ENCODE measurements around the gene EBI3.
"Not testable (repeated sequence)": the region's sequence is repeated elsewhere in the genome, so short reads cannot be mapped to it uniquely, and the experiment has no call there.

Gene EBI3

DNA sequence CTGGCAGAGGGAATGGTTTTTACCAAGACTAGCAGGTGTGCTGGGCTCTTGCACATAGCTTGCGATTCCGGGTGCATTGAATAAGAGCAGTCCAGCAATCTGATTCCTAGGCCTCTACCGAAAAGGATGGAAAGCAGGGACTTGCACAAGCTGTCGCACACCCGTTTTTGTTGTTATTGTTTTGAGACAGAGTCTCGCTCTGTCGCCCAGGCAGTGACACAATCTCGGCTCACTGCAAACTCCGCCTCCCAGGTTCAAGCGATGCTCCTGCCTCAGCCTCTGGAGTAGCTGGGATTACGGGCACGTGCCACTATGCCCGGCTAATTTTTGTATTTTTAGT, 5.5 kb downstream of the EBI3 start:
- DNase-seq (ENCODE audit: low spot score): no peak

DNA sequence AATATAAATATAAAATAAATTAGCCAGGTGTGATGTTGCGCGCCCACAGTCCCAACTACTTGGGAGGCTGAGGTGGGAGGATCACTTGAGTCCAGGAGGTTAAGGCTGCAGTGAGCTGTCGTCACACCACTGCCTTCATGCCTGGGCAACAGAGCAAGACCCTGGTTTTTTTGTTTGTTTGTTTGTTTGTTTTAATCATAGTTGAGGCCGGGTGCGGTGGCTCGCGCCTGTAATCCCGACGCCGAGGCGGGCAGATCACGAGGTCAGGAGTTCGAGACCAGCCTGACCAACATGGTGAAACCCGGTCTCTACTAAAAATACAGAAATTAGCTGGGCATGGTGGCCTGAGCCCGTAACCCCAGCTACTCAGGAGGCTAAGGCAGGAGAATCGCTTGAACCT, 8.2 kb downstream of the EBI3 start:
- DNase-seq (ENCODE audit: low spot score): not testable (repeated sequence)

DNA sequence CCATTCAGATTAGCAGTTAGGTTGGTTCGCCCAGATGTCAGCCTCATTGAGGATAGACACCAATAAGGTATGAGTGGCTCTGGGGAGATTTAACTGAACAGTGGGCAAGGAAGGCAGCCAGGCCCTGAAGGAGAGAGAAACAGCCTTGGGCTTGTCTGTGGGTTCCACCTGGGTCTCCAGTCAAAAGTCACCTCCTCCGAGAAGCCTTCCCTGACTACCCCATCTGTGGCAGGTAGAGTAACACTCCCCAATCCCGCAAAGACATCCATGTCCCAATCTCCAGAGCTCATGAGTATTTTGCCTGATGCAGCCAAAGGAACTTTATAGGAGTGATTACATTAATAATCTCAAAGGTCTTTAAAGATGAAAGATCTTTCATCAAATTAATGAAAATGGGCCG, 9.5 kb downstream of the EBI3 start:
- peak; percentile 12 for DNase-seq (ENCODE audit: low spot score)

GRCh38 chr19:4241824-4242430, 12.6 kb downstream of the EBI3 start:
- no peak for DNase-seq (ENCODE audit: low spot score)

DNA sequence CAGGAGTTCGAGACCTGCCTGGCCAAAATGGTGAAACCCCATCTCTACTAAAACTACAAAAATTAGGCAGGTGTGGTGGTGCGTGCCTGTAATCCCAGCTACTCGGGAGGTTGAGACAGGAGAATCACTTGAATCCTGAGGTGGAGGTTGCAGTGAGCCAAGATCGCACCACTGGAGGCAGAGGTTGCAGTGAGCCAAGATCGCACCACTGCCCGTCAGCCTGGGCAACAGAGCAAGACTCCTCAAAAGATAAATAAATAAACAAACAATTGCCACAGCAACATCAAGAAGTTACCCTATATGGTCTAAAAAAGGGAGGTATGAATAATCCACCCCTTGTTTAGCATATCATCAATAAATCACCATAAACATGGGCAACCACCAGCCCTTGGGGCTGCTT, 16.6 kb downstream of the EBI3 start:
- DNase-seq (ENCODE audit: low spot score): not testable (repeated sequence)

DNA sequence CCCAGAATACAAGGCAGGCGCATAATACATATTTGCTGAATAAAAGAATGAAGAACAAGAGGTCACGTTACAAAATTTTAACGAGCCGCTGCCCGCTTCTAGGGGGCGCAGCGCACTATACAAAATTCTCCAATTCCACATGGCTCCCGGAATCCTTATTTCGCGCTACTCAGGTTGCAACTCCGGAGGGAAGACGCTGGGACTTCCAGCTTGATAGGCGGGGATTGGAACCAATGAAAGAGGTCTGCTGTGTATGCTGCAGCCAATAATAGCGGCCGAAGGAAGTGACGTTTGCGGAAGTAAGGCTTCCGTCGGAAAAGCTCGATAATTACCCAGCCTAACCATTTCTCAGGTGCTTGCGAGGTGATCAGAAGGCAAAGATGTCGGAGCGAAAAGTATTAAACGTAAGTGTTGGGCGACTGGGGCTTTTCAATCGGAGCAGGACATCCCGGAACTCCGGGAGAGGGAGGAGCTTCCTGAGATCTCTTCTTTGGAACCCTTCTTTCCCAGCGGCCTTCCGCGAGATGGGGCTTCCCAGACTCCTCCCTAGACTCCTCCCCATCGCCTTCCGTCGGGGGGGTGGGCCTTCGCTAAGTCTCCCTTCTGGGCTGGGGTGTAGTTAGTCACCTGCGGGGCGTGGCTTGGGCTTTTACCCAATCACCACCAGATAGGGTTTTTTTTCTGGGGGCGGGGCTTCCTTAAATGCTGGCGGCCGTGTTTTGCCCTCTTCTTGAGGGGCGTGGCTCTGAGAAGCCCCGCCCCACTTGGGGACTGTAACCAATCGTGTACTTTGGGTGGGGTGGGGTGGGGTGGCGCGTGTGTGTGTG, 17.7 kb downstream of the EBI3 start, which contains the start of gene YJU2:
Gene YJU2, plus strand, starts transcription at position 314 of the 827 bp plus-strand sequence. Its CDS starts 67 bp downstream, at position 381.
- DNase-seq (ENCODE audit: low spot score): peak; percentile 97

DNA sequence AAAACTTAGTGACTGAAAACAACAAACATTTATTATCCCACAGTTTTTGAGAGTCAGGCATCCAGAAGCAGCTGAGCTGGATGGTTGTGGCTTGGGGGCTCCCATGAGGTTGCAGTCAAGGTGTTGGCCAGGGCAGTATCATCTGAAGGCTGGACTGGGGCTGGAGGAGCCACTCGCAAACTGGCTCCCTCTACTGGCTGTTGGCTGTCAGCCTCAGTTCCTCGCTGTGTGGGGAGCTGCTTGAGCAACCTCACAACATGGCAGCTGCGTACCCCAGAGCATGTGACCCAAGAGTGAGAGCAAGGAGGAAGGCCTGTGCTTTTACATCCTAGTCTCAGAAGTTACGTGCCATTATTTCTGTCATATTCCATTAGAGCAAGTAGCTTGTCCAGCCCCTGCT, 27.2 kb downstream of the EBI3 start:
- DNase-seq (ENCODE audit: low spot score): no peak

DNA sequence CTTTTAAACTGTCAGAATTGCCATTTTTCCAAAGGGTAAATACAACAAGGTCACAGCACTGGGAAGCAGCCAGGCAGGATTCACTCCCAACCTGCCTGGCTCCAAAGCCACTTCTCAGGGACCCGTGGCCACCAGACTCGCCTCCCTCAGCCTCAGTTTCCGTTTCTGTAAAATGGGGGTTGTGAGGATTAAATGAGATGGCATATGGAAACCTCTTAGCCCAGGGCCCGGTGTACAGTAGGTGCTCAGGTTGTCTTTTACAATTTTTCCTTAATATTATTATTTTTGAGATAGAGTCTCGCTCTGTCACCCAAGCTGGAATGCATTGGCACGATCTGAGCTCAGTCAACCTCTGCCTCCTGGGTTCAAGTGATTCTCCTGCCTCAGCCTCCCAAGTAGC, 27.7 kb downstream of the EBI3 start:
- DNase-seq (ENCODE audit: low spot score): no peak

- DNase-seq (ENCODE audit: low spot score): no peak
Measured at GRCh38 chr19:4258181-4258580, 28.9 kb downstream of the EBI3 start.

- DNase-seq (ENCODE audit: low spot score): no peak
Measured at GRCh38 chr19:4260613-4261191, 31.4 kb downstream of the EBI3 start.

DNA sequence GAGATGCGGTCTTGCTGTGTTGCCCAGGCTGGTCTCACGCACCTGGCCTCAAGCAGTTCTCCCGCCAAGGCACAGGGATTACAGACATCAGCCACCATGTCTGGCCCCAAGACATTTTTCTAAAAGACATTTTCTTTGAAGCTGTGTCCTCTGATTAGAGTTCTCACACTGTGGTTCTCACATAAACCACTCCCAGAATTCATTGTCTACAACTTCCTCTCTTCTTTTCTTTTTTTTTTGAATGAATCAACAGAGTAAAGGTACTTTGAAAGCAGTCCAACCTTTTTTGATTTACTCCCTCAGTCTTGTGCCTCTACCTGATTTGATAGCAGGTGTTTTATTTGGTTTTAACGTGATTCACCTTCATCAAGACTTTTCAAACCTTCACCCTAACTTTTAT, 35.5 kb downstream of the EBI3 start:
- DNase-seq (ENCODE audit: low spot score): no peak

GRCh38 chr19:4266253-4267000, 37.1 kb downstream of the EBI3 start:
- DNase-seq (ENCODE audit: low spot score): no peak

GRCh38 chr19:4267101-4267900, 38.0 kb downstream of the EBI3 start:
- peak; percentile 86 for DNase-seq (ENCODE audit: low spot score)

GRCh38 chr19:4267901-4268815, 38.8 kb downstream of the EBI3 start:
- no peak for DNase-seq (ENCODE audit: low spot score)

- no peak for DNase-seq (ENCODE audit: low spot score)
Measured at GRCh38 chr19:4268816-4269430, 39.6 kb downstream of the EBI3 start.

GRCh38 chr19:4272894-4273293, 43.6 kb downstream of the EBI3 start:
- DNase-seq (ENCODE audit: low spot score): no peak

DNA sequence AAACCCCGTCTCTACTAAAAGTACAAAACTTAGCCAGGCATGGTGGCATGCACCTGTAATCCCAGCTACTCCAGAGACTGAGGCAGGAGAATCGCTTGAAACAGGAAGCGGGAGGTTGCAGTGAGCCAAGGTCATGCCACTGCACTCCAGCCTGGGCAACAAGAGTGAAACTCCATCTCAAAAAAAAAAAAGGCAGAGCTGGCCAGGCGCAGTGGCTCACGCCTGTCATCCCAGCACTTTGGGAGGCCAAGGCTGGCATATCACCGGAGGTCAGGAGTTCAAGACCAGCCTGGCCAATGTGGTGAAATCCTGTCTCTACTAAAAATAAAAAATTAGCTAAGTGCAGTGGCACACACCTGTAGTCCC, 45.0 kb downstream of the EBI3 start:
- DNase-seq (ENCODE audit: low spot score): not testable (repeated sequence)

GRCh38 chr19:4277191-4277696, 47.9 kb downstream of the EBI3 start:
- DNase-seq (ENCODE audit: low spot score): no peak

DNA sequence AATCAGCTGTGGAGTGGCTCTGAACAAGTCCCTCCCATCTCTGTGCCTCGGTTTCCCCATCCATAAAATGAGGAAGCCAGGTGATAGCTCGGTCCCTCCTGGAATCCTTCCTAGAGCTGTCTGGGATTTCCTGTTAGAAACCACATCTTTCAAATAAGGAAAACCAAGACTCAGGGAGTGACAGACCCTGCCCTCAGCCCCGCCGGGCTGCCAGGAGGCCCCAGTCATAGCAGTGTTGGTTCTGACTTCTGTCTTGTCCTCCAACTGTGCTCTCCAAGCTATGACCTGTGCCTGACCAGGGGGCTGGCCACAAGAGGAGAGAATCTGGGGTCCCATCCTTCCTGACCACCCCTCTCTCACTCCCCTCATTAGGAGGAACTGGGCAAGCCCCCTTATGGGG, 48.7 kb downstream of the EBI3 start:
- DNase-seq (ENCODE audit: low spot score): no peak
